GM18868 (cell line): ENCODE data around the gene UCN2.
"Not testable (repeated sequence)": the region's sequence is repeated elsewhere in the genome, so short reads cannot be mapped to it uniquely, and the experiment has no call there.

Experiments used
- ATAC-seq: cut with Tn5 transposase; IDR thresholded peaks from one replicate; pipeline ENCODE4 v1.9.1; 2021; ENCODE audit warnings: mild to moderate bottlenecking, moderate library complexity; ENCODE audit not compliant: unreplicated experiment

The UCN2 gene

GRCh38 chr3:48564022-48564421 lies 441 bp upstream of the UCN2 start:
- no peak for ATAC-seq

GRCh38 chr3:48562367-48563095 lies 1.1 kb downstream of the UCN2 start:
- no peak for ATAC-seq

GRCh38 chr3:48561045-48561736 lies 2.4 kb downstream of the UCN2 start:
- ATAC-seq = no peak

- ATAC-seq = no peak
Measured at GRCh38 chr3:48560648-48561018, 2.9 kb downstream of the UCN2 start.

- ATAC-seq = no peak
Measured at GRCh38 chr3:48558493-48559134, 5.0 kb downstream of the UCN2 start.

- ATAC-seq = peak; percentile 87
Measured at GRCh38 chr3:48556796-48557626, 6.6 kb downstream of the UCN2 start, which contains the start of gene PFKFB4. PFKFB4 (minus strand) TSS chr3:48556803; CDS start chr3:48556777, 26 bp downstream.

- no peak for ATAC-seq
Measured at GRCh38 chr3:48555949-48556795, 7.4 kb downstream of the UCN2 start.

GRCh38 chr3:48555231-48555948 lies 8.2 kb downstream of the UCN2 start:
- no peak for ATAC-seq

GRCh38 chr3:48553886-48554845 lies 9.4 kb downstream of the UCN2 start:
- no peak for ATAC-seq

- ATAC-seq = no peak
Measured at GRCh38 chr3:48553361-48553760, 10.2 kb downstream of the UCN2 start.

- ATAC-seq = no peak
Measured at GRCh38 chr3:48552111-48552951, 11.2 kb downstream of the UCN2 start.

GRCh38 chr3:48551651-48552050 lies 11.9 kb downstream of the UCN2 start:
- ATAC-seq = not testable (repeated sequence)

GRCh38 chr3:48548729-48549705 lies 14.6 kb downstream of the UCN2 start:
- no peak for ATAC-seq

- no peak for ATAC-seq
Measured at GRCh38 chr3:48548126-48548525, 15.5 kb downstream of the UCN2 start.

- ATAC-seq = no peak
Measured at GRCh38 chr3:48546203-48546829, 17.3 kb downstream of the UCN2 start.

GRCh38 chr3:48544141-48544540 lies 19.4 kb downstream of the UCN2 start:
- ATAC-seq = no peak
